HCT116 (cell line): ENCODE results near the gene GIPC3. TPM values are rescaled to one million over a fixed set of nuclear protein-coding genes. Genes with fewer than 3 reads are reported as not detected.

Experiments
- CEBPB ChIP-seq: IDR thresholded peaks from 2 replicates; pipeline ENCODE4 v1.6.1; 2012; ENCODE audit warnings: low read depth
- EGR1 ChIP-seq: IDR thresholded peaks from 2 replicates; pipeline ENCODE4 v1.6.1; 2012; ENCODE audit warnings: low read depth
- EZH2 ChIP-seq: fragments of 200-600 bp; sonication (generic); IDR thresholded peaks from 2 replicates; pipeline ENCODE4 v1.6.1; 2017; ENCODE audit warnings: antibody characterized with exemption, mixed run types
- EZH2phosphoT487 ChIP-seq: fragments of 200-600 bp; IDR thresholded peaks from 2 replicates; pipeline ENCODE4 v1.6.1; 2018; ENCODE audit warnings: antibody characterized with exemption, borderline replicate concordance
- JUND ChIP-seq: IDR thresholded peaks from 2 replicates; pipeline ENCODE4 v1.6.1; 2012
- TCF7L2 ChIP-seq: IDR thresholded peaks from 2 replicates; pipeline ENCODE4 v1.7.0; 2011; ENCODE audit warnings: borderline replicate concordance, inconsistent platforms; ENCODE audit not compliant: insufficient read depth, insufficient read length; ENCODE audit errors: extremely low read depth
- ZBTB33 ChIP-seq: IDR thresholded peaks from 2 replicates; pipeline ENCODE4 v1.6.1; 2011; ENCODE audit warnings: mild to moderate bottlenecking, low read length, moderate library complexity; ENCODE audit not compliant: insufficient replicate concordance; ENCODE audit errors: extremely low read depth
- total RNA-seq: library from RNA; stranded (reverse); gene quantifications from one replicate; pipeline ENCODE4 v1.2.1, GENCODE V29; 2021; ENCODE audit not compliant: unreplicated experiment
- TF ChIP-seq, protein P1 (sequence below): IDR thresholded peaks from 2 replicates; pipeline ENCODE4 v1.6.1; 2012; ENCODE audit warnings: low read depth
- TF ChIP-seq, protein P2 (sequence below): IDR thresholded peaks from 2 replicates; pipeline ENCODE4 v1.6.1; 2012

Gene GIPC3
- total RNA-seq, 1 experiment from 2014 or later = not detected

GRCh38 chr19:3538258-3538929 lies 46.9 kb upstream of the GIPC3 start (continued):
- TF ChIP-seq, protein P1, sequence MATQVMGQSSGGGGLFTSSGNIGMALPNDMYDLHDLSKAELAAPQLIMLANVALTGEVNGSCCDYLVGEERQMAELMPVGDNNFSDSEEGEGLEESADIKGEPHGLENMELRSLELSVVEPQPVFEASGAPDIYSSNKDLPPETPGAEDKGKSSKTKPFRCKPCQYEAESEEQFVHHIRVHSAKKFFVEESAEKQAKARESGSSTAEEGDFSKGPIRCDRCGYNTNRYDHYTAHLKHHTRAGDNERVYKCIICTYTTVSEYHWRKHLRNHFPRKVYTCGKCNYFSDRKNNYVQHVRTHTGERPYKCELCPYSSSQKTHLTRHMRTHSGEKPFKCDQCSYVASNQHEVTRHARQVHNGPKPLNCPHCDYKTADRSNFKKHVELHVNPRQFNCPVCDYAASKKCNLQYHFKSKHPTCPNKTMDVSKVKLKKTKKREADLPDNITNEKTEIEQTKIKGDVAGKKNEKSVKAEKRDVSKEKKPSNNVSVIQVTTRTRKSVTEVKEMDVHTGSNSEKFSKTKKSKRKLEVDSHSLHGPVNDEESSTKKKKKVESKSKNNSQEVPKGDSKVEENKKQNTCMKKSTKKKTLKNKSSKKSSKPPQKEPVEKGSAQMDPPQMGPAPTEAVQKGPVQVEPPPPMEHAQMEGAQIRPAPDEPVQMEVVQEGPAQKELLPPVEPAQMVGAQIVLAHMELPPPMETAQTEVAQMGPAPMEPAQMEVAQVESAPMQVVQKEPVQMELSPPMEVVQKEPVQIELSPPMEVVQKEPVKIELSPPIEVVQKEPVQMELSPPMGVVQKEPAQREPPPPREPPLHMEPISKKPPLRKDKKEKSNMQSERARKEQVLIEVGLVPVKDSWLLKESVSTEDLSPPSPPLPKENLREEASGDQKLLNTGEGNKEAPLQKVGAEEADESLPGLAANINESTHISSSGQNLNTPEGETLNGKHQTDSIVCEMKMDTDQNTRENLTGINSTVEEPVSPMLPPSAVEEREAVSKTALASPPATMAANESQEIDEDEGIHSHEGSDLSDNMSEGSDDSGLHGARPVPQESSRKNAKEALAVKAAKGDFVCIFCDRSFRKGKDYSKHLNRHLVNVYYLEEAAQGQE = no peak
- TF ChIP-seq ZBTB33 = no peak
- no peak for TF ChIP-seq EGR1
- TF ChIP-seq CEBPB = no peak
- 0 out of 2 replicates have a peak, but pooled peaks have one; percentile 7 for TF ChIP-seq JUND
- no peak for TF ChIP-seq EZH2
- TF ChIP-seq, protein P2, sequence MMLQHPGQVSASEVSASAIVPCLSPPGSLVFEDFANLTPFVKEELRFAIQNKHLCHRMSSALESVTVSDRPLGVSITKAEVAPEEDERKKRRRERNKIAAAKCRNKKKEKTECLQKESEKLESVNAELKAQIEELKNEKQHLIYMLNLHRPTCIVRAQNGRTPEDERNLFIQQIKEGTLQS = no peak
- no peak for TF ChIP-seq TCF7L2
- TF ChIP-seq EZH2phosphoT487 = no peak
